ENCODE data around the gene PON2. TPM values are rescaled to one million over a fixed set of nuclear protein-coding genes. Genes with fewer than 3 reads are reported as not detected.

The PON2 gene
- total RNA-seq, 4 donors from 2014 or later, result 90.2 to 187 (median 117) TPM

GRCh38 chr7:95433129-95433528, 1.7 kb downstream of the PON2 start:
- no peak for DNase-seq (ENCODE audit: low spot score in 2 of 2)
- 86% methylated on average over 1 of the region's 1 CpG for WGBS
- TF ChIP-seq, protein P1, sequence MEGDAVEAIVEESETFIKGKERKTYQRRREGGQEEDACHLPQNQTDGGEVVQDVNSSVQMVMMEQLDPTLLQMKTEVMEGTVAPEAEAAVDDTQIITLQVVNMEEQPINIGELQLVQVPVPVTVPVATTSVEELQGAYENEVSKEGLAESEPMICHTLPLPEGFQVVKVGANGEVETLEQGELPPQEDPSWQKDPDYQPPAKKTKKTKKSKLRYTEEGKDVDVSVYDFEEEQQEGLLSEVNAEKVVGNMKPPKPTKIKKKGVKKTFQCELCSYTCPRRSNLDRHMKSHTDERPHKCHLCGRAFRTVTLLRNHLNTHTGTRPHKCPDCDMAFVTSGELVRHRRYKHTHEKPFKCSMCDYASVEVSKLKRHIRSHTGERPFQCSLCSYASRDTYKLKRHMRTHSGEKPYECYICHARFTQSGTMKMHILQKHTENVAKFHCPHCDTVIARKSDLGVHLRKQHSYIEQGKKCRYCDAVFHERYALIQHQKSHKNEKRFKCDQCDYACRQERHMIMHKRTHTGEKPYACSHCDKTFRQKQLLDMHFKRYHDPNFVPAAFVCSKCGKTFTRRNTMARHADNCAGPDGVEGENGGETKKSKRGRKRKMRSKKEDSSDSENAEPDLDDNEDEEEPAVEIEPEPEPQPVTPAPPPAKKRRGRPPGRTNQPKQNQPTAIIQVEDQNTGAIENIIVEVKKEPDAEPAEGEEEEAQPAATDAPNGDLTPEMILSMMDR (IDR thresholded peaks at IDR 0.05), result no peak
- TF ChIP-seq POLR2AphosphoS5 (IDR thresholded peaks at IDR 0.05) (no peak), EP300 (IDR thresholded peaks at IDR 0.05) (no peak), POLR2A (IDR thresholded peaks at IDR 0.05) (no peak)
- no peak overlapping the region for H3K4me3 ChIP-seq
- H3K4me1 ChIP-seq, result peaks cover 15% of the 10 kb centered on the region
- no peaks in the 10 kb centered on the region for H3K9me3 ChIP-seq
- no peaks in the 10 kb centered on the region for H3K27me3 ChIP-seq
- H3K27ac ChIP-seq, result no peak overlapping the region
- no peaks in the 10 kb centered on the region for H3K36me3 ChIP-seq

DNA sequence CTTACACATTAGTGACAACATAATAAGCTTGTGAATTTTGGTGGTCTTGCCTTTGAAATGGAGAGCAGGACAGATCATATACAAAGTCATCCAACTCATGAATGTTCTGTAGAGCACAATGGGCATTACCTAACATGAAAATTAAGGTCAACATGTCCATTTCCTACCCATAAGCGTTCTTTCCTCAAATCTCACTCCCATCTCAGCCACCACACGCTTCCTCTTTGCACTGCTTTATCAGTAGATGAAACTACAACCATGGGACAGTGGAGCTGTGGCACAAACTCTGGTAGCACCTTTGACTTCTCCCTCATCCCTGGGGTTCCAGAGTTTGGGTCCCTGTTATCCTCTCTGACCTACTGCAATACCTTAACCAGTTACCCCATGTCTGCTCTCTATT, 2.2 kb downstream of the PON2 start:
- DNase-seq (ENCODE audit: low spot score in 2 of 2), result no peak
- no peak overlapping the region for H3K4me3 ChIP-seq
- H3K36me3 ChIP-seq, result no peaks in the 10 kb centered on the region
- H3K4me1 ChIP-seq, result peaks cover 15% of the 10 kb centered on the region
- no peak overlapping the region for H3K27ac ChIP-seq
- H3K27me3 ChIP-seq, result no peaks in the 10 kb centered on the region
- TF ChIP-seq, protein P1 (IDR thresholded peaks at IDR 0.05), result no peak
- TF ChIP-seq POLR2A (IDR thresholded peaks at IDR 0.05), result no peak
- TF ChIP-seq EP300 (IDR thresholded peaks at IDR 0.05), result no peak
- no peak for TF ChIP-seq POLR2AphosphoS5 (IDR thresholded peaks at IDR 0.05)
- 87% methylated on average over 2 of the region's 2 CpGs for WGBS
- H3K9me3 ChIP-seq, result no peaks in the 10 kb centered on the region

- peaks cover 15% of the 10 kb centered on the region for H3K4me1 ChIP-seq
- no peak overlapping the region for H3K4me3 ChIP-seq
- TF ChIP-seq, protein P1 (IDR thresholded peaks at IDR 0.05), result no peak
- TF ChIP-seq POLR2AphosphoS5 (IDR thresholded peaks at IDR 0.05) (no peak), EP300 (IDR thresholded peaks at IDR 0.05) (no peak), POLR2A (IDR thresholded peaks at IDR 0.05) (no peak)
- H3K27me3 ChIP-seq, result no peaks in the 10 kb centered on the region
- H3K36me3 ChIP-seq, result no peaks in the 10 kb centered on the region
- no peaks in the 10 kb centered on the region for H3K9me3 ChIP-seq
- H3K27ac ChIP-seq, result no peak overlapping the region
- 81% methylated on average over 2 of the region's 2 CpGs for WGBS
- no peak for DNase-seq (ENCODE audit: low spot score in 2 of 2)
Measured at GRCh38 chr7:95430864-95431263, 4.0 kb downstream of the PON2 start.

DNA sequence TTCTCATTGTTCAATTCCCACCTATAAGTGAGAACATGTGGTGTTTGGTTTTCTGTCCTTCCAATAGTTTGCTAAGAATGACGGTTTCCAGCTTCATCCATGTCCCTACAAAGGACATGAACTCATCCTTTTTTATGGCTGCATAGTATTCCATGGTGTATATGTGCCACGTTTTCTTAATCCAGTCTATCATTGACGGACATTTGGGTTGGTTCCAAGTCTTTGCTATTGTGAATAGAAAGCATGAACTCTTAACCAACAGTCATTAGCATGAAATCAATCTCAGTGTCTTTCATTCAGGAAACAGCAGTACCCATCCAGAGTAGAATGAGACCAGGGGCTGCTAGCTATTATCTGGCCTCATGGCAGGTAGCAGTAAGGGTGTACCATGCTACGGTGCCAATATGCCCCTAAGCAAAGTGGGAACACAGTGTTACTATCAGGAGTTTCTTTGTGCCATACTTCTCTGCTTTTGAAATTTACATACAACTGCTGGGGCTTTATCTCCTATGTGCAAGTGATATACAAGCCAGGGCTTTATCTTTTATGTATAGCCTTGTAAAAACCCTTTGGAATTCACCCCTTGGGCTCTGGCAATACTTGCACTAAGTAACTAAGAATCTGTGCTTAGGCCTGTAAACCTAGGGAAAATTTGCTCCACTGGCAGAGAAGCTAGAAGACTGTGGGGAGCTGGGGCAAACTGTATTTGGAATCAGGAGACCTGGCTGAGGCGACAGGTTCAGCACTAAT, 5.4 kb downstream of the PON2 start:
- WGBS, result 69% methylated on average over 5 of the region's 5 CpGs
- TF ChIP-seq POLR2AphosphoS5 (IDR thresholded peaks at IDR 0.05) (no peak), POLR2A (IDR thresholded peaks at IDR 0.05) (no peak), EP300 (IDR thresholded peaks at IDR 0.05) (no peak)
- TF ChIP-seq, protein P1 (IDR thresholded peaks at IDR 0.05), result no peak
- no peak overlapping the region for H3K27ac ChIP-seq
- no peaks in the 10 kb centered on the region for H3K27me3 ChIP-seq
- no peaks in the 10 kb centered on the region for H3K36me3 ChIP-seq
- no peak overlapping the region for H3K4me3 ChIP-seq
- no peak for DNase-seq (ENCODE audit: low spot score in 2 of 2)
- H3K9me3 ChIP-seq, result no peaks in the 10 kb centered on the region
- peaks cover 8% of the 10 kb centered on the region for H3K4me1 ChIP-seq

DNA sequence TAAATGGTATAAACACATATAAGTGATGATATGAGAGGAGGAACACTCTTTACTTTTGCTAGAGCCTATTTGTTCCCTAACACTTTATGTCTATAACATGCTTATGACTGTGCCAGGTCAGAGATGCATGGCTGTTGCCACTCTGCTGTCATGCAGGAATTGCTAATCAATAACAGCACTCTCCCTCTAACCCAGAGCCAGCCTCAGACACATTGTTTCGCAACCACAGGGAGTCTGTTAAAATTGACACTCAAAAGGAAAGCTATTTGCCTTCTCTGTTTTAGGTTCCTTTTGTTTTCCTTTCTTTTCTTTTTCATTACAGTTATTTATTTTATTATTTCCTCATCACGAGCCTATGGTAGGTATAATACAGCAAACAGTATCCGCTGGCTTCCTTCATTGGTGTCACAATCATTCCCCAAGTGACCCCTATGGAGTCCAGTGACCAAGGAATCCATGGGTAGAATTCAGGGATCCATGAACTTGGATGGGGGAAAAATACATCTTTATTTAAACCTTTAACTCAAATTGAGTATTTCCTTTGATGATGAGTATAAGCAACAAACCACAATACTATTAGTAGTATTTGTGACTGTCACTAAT, 6.8 kb downstream of the PON2 start:
- Histone ChIP-seq H3K4me1 (no peaks in the 10 kb centered on the region), H3K27ac (no peak overlapping the region), H3K4me3 (no peak overlapping the region), H3K27me3 (no peaks in the 10 kb centered on the region), H3K9me3 (no peaks in the 10 kb centered on the region), H3K36me3 (peaks cover 7% of the 10 kb centered on the region)
- 79% methylated on average over 3 of the region's 3 CpGs for WGBS
- TF ChIP-seq POLR2AphosphoS5 (IDR thresholded peaks at IDR 0.05) (no peak), POLR2A (IDR thresholded peaks at IDR 0.05) (no peak), EP300 (IDR thresholded peaks at IDR 0.05) (no peak)
- TF ChIP-seq, protein P1 (IDR thresholded peaks at IDR 0.05), result no peak
- no peak for DNase-seq (ENCODE audit: low spot score in 2 of 2)
